ENCODE measurements around the gene FARP1.
A peak's percentile ranks its signal among the peaks of the same experiment; 100 is the strongest.

FARP1 gene

DNA sequence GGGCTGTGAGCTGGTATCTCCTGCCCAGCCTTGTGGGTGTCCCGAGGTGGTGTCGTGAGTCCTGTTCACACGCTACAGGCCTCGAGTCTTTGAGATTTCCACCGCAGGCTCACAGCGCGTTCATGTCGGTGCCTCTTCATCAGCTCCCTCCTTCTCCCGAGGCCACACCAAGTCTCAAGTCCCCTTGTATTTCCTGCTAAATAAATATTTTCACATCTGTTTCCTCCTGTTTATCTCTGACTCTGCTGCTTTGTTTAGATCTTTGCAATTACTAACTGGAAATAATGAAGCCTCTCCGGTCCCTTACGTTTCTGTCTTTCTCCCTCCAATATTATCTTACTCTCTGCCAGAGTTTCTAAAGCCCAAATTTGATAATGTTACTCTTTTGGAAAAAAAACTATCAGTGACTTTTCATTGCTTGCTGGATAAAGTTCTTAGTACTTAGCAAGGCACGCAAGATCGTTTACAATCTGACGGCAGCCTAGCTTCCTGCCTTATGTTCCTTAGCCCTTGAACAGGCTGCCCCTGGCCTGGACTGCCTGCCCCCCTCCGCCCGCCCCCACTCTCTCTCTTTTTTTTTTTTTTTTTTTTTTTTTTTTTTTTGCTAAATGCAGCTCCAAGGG, 164.7 kb downstream of the FARP1 start:
- no peak for DNase-seq

DNA sequence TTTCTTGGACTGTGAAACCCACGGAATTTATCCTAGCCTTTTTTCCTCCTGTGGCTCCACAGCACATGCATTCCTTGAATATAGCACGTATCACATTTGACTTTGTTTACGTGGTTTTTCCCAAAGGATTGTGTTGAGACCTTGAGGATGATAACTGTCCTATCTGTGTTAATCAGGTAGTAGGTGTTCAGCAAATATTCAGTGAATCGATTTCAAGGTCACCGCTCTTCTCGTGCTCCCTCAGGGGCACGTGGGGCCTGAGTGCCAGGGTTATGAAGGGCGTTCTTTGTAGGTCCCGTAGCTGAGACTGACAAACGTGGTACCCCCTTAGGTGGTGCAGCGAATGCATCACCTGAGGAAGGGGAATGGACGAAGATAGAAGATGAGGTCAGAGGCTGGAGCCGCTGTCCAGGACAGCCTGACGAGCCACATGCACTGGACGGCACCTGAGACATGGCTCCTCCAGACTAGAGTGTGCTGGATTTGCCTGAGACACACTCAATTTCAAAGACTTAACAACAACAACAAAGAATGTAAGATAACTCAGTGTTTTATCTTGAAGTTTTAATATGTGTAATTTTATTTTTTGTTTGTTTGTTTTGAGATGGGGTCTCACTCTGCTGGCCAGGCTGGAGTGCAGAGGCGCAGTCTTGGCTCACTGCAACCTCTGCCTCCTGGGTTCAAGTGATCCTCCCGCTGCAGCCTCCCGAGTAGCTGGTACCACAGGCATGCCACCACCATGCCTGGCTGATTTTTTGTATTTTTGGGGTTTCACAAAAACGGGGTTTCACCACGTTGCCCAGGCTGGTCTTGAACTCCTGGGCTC, 165.4 kb downstream of the FARP1 start:
- DNase-seq: no peak

DNA sequence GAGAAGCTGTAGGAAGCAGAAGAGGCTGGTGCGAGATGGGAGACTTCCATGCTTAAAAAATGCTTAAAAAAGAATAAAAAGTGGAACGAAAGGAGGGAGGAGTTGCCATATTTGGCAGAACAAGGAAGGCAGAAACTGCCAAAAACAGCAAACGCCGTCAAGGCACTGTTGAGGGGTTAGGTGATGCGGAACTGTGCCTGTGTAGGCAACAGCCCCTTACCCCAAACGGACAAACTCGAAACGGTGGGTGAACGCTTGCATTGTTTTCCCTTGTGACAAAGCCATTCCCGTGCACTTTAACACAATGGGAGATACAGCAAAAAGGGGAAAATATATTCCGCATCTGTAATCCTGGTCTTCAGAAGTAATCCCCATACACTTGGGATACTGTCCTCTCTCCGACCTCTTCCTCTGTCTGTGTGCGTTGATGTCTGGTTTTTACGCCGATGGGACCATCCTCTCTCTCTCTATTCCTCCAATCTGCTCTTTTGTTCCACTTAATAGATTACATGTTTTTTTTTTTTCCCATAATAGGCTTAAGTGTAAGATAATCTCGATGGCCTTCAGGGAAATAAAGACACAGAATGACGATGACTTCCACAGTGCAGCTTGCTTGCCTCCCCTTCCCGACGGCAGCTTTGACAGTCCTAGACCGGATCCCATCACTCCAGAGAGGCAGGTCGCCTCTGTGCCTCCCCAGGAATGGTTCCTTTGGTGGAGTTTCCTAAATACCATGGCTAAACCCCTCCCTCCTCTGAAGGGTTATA, 166.9 kb downstream of the FARP1 start:
- DNase-seq: no peak

GRCh38 chr13:98310485-98311199, 167.7 kb downstream of the FARP1 start:
- no peak for DNase-seq

- no peak for DNase-seq
Observed at GRCh38 chr13:98311200-98311548, 168.3 kb downstream of the FARP1 start.

DNA sequence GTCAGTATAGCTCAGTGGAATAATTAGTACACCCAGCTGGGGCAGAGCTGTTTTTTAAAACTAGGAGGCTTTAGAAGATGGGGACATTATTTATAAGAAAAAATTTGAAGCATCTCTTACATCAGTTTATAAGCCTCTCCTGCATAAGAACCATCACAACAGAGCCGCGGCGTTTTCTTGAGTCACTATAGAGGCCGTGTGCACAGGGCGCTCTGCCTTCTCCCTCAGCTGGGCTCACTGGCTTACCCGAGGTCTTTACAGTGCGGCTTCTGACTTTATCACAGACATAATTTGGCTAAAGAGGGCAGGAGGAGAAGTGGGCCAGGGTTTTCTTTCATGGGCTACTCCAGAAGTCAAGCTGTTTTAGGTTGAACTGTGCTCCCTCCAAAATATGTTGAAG, 169.7 kb downstream of the FARP1 start:
- no peak for DNase-seq

- no peak for DNase-seq
Observed at GRCh38 chr13:98313023-98313921, 170.4 kb downstream of the FARP1 start.

GRCh38 chr13:98313922-98314292, 171.0 kb downstream of the FARP1 start:
- peak in 1 of 56 donors; percentile 29 for DNase-seq

- no peak for DNase-seq
Observed at GRCh38 chr13:98315466-98315865, 172.6 kb downstream of the FARP1 start.

DNA sequence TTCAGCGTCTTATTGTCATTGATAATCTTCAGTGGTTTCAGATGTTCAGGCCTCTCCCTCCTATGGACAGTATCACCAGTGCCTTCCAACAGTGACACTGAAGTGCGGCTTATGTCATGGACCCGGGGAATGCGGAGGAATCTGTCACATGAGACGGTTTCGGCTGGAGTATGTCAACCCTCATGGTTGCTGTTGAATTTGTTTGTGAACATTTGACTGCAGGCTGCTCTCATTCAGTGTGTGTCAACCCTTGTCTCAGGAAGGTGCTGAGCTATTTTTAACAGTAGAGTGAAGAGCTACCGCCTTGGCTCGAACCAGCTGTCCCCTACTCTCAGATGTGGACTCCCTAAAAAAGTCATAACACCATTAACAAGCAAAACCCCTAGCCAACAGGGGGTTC, 173.0 kb downstream of the FARP1 start:
- DNase-seq: no peak

DNA sequence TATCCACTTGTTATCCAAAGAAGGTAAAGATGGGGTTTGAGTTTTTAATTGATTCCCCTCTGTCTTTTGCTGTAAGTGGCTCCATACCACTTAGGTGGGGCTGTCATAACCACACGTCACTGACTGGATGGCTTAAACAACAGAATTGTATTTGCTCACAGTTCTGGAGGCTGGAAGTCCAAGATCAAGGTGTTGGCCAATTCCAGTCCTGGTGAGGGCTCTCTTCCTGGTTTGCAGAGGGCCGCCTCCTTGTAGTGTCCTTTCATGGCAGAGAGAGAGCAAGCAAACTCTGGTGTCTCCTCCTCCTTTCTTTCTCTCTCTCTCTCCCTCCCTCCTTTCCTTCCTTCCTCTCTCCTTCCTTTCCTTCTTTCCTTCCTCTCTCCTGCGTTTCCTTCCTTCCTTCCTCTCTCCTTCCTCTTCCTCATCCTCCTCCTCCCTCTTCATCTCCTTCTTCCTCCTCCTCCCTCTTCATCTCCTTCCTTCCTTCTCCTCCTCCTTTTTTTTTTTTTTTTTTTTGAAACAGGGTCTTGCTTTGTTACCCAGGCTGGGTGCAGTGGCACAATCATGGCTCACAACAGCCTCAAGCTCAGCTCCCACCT, 174.8 kb downstream of the FARP1 start:
- DNase-seq: no peak

GRCh38 chr13:98318263-98318878, 175.5 kb downstream of the FARP1 start:
- DNase-seq: no peak

DNA sequence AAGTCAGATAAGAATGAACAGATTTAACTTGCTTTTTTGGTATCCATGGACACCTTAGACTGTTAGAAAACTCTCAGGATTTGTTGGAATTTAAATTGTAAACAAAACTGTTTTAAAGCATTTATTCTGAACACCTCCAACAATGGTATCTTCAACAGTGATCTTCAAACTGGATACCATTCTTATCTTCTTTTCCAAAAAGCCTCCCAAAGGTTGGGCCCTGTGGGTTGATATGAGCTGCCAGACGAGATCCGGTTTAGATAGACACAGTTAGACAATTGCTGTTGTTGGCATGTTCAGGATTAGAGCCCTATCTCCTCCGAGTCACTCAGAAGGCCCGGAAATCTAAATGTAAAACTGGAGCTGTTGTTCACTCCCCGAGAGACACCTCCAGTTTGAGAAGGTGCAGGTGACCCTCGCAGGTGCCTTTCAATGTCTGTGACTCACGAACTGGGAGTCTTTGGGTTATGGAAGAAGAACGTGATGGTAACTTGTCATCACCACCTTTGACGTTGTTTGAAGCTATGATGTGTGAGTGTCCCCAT, 177.7 kb downstream of the FARP1 start:
- DNase-seq: no peak

DNA sequence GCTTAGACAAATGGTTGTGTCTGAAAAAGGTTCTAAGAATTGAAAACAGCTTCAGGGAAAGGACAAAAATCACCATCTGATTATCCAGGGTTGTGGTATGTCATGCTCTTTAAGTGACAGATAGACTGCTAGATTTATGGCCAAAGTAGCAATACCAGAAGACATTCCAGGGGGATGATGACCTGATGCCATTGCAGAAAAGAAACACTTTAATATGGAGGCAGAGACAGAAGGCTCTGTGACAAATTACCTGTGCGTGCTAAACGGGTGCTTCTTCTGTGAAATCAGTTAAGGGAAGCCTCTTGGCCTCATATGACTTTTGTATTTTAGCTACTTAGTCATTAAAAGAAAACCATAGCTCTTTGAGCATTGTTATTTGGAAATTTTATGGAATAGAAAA, 178.5 kb downstream of the FARP1 start:
- DNase-seq: no peak

GRCh38 chr13:98322091-98322718, 179.3 kb downstream of the FARP1 start:
- DNase-seq: no peak

GRCh38 chr13:98324105-98324504, 181.2 kb downstream of the FARP1 start:
- no peak for DNase-seq

DNA sequence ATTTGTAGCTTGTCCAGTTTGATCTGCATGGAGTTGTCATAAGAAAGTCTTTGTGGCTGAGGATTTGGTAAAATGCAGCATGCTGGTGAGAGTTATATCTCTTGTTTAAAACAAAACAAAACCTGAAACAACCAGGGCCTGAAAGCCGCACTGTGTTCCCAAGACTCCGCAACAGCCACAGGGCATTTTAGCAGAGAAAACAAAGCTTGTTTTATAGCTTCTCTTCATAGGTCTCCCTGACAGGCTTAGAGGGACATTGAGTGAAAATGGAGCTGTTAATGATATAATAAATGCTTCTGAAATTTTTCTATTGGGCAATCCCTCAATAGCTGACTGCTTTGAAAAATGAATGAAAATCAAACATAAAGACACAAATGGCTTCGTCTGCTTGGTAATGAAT, 182.8 kb downstream of the FARP1 start:
- no peak for DNase-seq

GRCh38 chr13:98326291-98326690, 183.4 kb downstream of the FARP1 start:
- no peak for DNase-seq
